Left lobe of liver (tissue), 2 donors: ENCODE data around the gene ELOVL6. TPM values are rescaled to one million over a fixed set of nuclear protein-coding genes. Genes with fewer than 3 reads are reported as not detected.
A peak's percentile ranks its signal among the peaks of the same experiment; 100 is the strongest.
"Not testable (repeated sequence)": the region's sequence is repeated elsewhere in the genome, so short reads cannot be mapped to it uniquely, and the experiment has no call there.

Experiments used
- ATAC-seq: fragments of 200-7000 bp; cut with Tn5 transposase; one replicate; pipeline ENCODE4 v1.9.1; 2020; ENCODE audit warnings: mild to moderate bottlenecking, moderate library complexity
- DNase-seq: peaks from one replicate; pipeline ENCODE4 v3.0.0-alpha.2; 2020; ENCODE audit warnings: low spot score
- total RNA-seq: library from RNA; stranded (reverse); gene quantifications from one replicate; pipeline ENCODE4 v1.2.1, GENCODE V29; 2021
- donor health status: DM: no; HTN: no; CAD: no; lungs with moderate emphysema.
- donor health status: DM: no; HTN: yes; CAD: no.

Gene ELOVL6
- total RNA-seq, 1 donor from 2014 or later: 35.0 TPM

- ATAC-seq: peak; percentile 53
Observed at GRCh38 chr4:110042545-110043517, 155.6 kb downstream of the ELOVL6 start.

GRCh38 chr4:110041735-110042134 lies 156.7 kb downstream of the ELOVL6 start:
- no peak for DNase-seq

More at GRCh38 chr4:110042545-110043517, 155.6 kb downstream of the ELOVL6 start:
- DNase-seq: no peak

GRCh38 chr4:110039164-110039563 lies 159.3 kb downstream of the ELOVL6 start:
- DNase-seq, ATAC-seq: not testable (repeated sequence)

More at GRCh38 chr4:110041735-110042134, 156.7 kb downstream of the ELOVL6 start:
- peak; percentile 59 for ATAC-seq

- ATAC-seq: peak; percentile 72
- DNase-seq: no peak
Observed at GRCh38 chr4:110034026-110034393, 164.4 kb downstream of the ELOVL6 start.

- ATAC-seq: no peak
- DNase-seq: no peak
Observed at GRCh38 chr4:110033355-110034025, 164.9 kb downstream of the ELOVL6 start.

GRCh38 chr4:110032603-110033002 lies 165.8 kb downstream of the ELOVL6 start:
- DNase-seq (no peak), ATAC-seq (peak; percentile 23)

- ATAC-seq: no peak
- DNase-seq: no peak
Observed at GRCh38 chr4:110025718-110026117, 172.7 kb downstream of the ELOVL6 start.

- no peak for ATAC-seq
- no peak for DNase-seq
Observed at GRCh38 chr4:110025056-110025455, 173.4 kb downstream of the ELOVL6 start.

GRCh38 chr4:110022457-110022856 lies 176.0 kb downstream of the ELOVL6 start:
- DNase-seq (no peak), ATAC-seq (no peak)

GRCh38 chr4:110020646-110021443 lies 177.6 kb downstream of the ELOVL6 start:
- ATAC-seq: no peak
- DNase-seq: no peak

- ATAC-seq: no peak
- DNase-seq: no peak
Observed at GRCh38 chr4:110020139-110020538, 178.3 kb downstream of the ELOVL6 start.

GRCh38 chr4:110019153-110019552 lies 179.3 kb downstream of the ELOVL6 start:
- no peak for ATAC-seq
- no peak for DNase-seq

- DNase-seq (no peak), ATAC-seq (no peak)
Observed at GRCh38 chr4:110014233-110014632, 184.2 kb downstream of the ELOVL6 start.

GRCh38 chr4:110012917-110013316 lies 185.5 kb downstream of the ELOVL6 start:
- no peak for DNase-seq
- ATAC-seq: peak; percentile 15

GRCh38 chr4:110010797-110011196 lies 187.6 kb downstream of the ELOVL6 start:
- DNase-seq (no peak), ATAC-seq (no peak)

- DNase-seq (no peak), ATAC-seq (peak; percentile 35)
Observed at GRCh38 chr4:110009550-110009949, 188.9 kb downstream of the ELOVL6 start.

GRCh38 chr4:110008540-110008939 lies 189.9 kb downstream of the ELOVL6 start:
- peak; percentile 59 for DNase-seq
- ATAC-seq: peak; percentile 52

- peak; percentile 71 for DNase-seq
- ATAC-seq: peak; percentile 80
Observed at GRCh38 chr4:110007217-110007616, 191.2 kb downstream of the ELOVL6 start.

- DNase-seq: no peak
- peak; percentile 65 for ATAC-seq
Observed at GRCh38 chr4:110005461-110006056, 192.9 kb downstream of the ELOVL6 start.

GRCh38 chr4:110004556-110004955 lies 193.9 kb downstream of the ELOVL6 start:
- DNase-seq (no peak), ATAC-seq (no peak)
